HepG2 (cell line): ENCODE data around the gene PRSS8. TPM values are rescaled to one million over a fixed set of nuclear protein-coding genes. Genes with fewer than 3 reads are reported as not detected.
A peak's percentile ranks its signal among the peaks of the same experiment; 100 is the strongest.

Experiments used
- AFF4 ChIP-seq: sonication (generic); formaldehyde crosslinking; IDR thresholded peaks from 2 replicates; pipeline ENCODE4 v1.4.0; 2020; ENCODE audit warnings: missing genetic modification reagents
- ASH2L ChIP-seq: fragments of 300-600, 200-600 bp; sonication (generic); IDR thresholded peaks from 2 replicates; pipeline ENCODE4 v1.7.0; 2017; ENCODE audit warnings: low read depth, mild to moderate bottlenecking, moderate library complexity, mixed read lengths, low read length; ENCODE audit not compliant: insufficient read length
- ATF5 ChIP-seq: sonication (generic); formaldehyde crosslinking; IDR thresholded peaks from 2 replicates; pipeline ENCODE4 v1.4.0; 2020; ENCODE audit warnings: mild to moderate bottlenecking, low read depth, missing genetic modification reagents
- KIAA2018 ChIP-seq: sonication (generic); formaldehyde crosslinking; IDR thresholded peaks from 2 replicates; pipeline ENCODE4 v1.5.0; 2020; ENCODE audit warnings: mild to moderate bottlenecking, missing genetic modification reagents, borderline replicate concordance
- PHF21A ChIP-seq: sonication (generic); formaldehyde crosslinking; IDR thresholded peaks from 2 replicates; pipeline ENCODE4 v1.5.0; 2020; ENCODE audit warnings: mild to moderate bottlenecking, missing genetic modification reagents
- TOPORS ChIP-seq: sonication (generic); formaldehyde crosslinking; IDR thresholded peaks from 2 replicates; pipeline ENCODE4 v1.8.0; 2023; ENCODE audit warnings: mild to moderate bottlenecking, missing genetic modification reagents
- TRAFD1 ChIP-seq: sonication (generic); formaldehyde crosslinking; IDR thresholded peaks from 2 replicates; pipeline ENCODE4 v1.5.1; 2020; ENCODE audit warnings: missing genetic modification reagents, mild to moderate bottlenecking, borderline replicate concordance
- ZNF382 ChIP-seq: sonication (generic); formaldehyde crosslinking; IDR thresholded peaks from 2 replicates; pipeline ENCODE4 v1.5.0; 2020; ENCODE audit warnings: missing genetic modification reagents, mild to moderate bottlenecking, borderline replicate concordance
- ZNF660 ChIP-seq: sonication (generic); formaldehyde crosslinking; IDR thresholded peaks from 2 replicates; pipeline ENCODE4 v1.5.1; 2020; ENCODE audit warnings: mild to moderate bottlenecking, low read depth, missing genetic modification reagents, borderline replicate concordance
- ZXDC ChIP-seq: sonication (generic); formaldehyde crosslinking; IDR thresholded peaks from 2 replicates; pipeline ENCODE4 v1.5.0; 2020; ENCODE audit warnings: mild to moderate bottlenecking, missing genetic modification reagents
- polyA plus RNA-seq, 8 experiments: library from polyadenylated mRNA; depleted of rRNA in 3 of 8; stranded (reverse) in 7 of 8; unstranded in 1 of 8; fragments of >200 nt; fragmentation: Illumina TruSeq in 4 of 8; extraction: Trizol in 4 of 8; gene quantifications; 2 replicates each; pipeline versions ENCODE4 v1.2.1 to v1.2.3, GENCODE V29; 2011 to 2016; ENCODE audit warnings: low read depth in 4 of 8, missing spikeins in 1 of 8, mixed read lengths in 1 of 8; ENCODE audit not compliant: insufficient read depth in 1 of 8
- total RNA-seq, 5 experiments: library from RNA; depleted of rRNA; stranded (reverse); fragments of >200 nt; fragmentation: Illumina TruSeq; extraction: Trizol; gene quantifications; 2 replicates each; pipeline ENCODE4 v1.2.3, GENCODE V29; 2016; ENCODE audit warnings: low read depth in 1 of 5

Gene PRSS8
- total and polyA plus RNA-seq, 2 of the 13 experiments (the other 11 are each of a cell fraction or from before 2014, with no cell fraction given): 2.6 to 7.2 TPM

- TF ChIP-seq PHF21A (peak; percentile 91), TOPORS (CRISPR knock-in tag) (peak; percentile 94), KIAA2018 (CRISPR knock-in tag) (peak; percentile 87; the same call in 1 of the 2 replicates), TRAFD1 (CRISPR knock-in tag) (0 out of 2 replicates have a peak, but pooled peaks have one; percentile 89), ASH2L (peak; percentile 50), ATF5 (CRISPR knock-in tag) (peak; percentile 81; the same call in 1 of the 2 replicates), ZNF382 (no peak), ZNF660 (CRISPR knock-in tag) (peak; percentile 79; the same call in 1 of the 2 replicates), AFF4 (CRISPR knock-in tag) (no peak), ZXDC (peak; percentile 96; the same call in 1 of the 2 replicates)
Measured at GRCh38 chr16:31105677-31106213, 29.8 kb downstream of the PRSS8 start (continued).
